Thymus (tissue), 11 donors: ENCODE data around the gene SLC6A2. TPM values are rescaled to one million over a fixed set of nuclear protein-coding genes. Genes with fewer than 3 reads are reported as not detected.

Experiments used
- DNase-seq, 9 donors: peaks; one replicate each; pipeline ENCODE4 v3.0.0-alpha.2; 2013; ENCODE audit warnings: low spot score in 9 of 9, low read depth in 6 of 9, missing footprints in 1 of 9
- H3K27ac ChIP-seq, 2 donors: one replicate each; pipeline ENCODE4 v1.5.1; 2013; ENCODE audit warnings: control low read depth in 1 of 2, low read depth in 1 of 2, low read length in 1 of 2, mild to moderate bottlenecking in 1 of 2, moderate library complexity in 1 of 2
- H3K27me3 ChIP-seq, 2 donors: one replicate each; pipeline ENCODE4 v1.5.1; 2013; ENCODE audit warnings: low read length in 1 of 2; ENCODE audit not compliant: control insufficient read depth in 2 of 2, insufficient read depth in 1 of 2
- H3K36me3 ChIP-seq, 2 donors: one replicate each; pipeline ENCODE4 v1.5.1; 2013; ENCODE audit warnings: low read length in 1 of 2, mild to moderate bottlenecking in 1 of 2, moderate library complexity in 1 of 2; ENCODE audit not compliant: control insufficient read depth in 2 of 2, insufficient read depth in 2 of 2
- H3K4me1 ChIP-seq, 2 donors: one replicate each; pipeline ENCODE4 v1.5.1; 2013; ENCODE audit warnings: low read length in 2 of 2; ENCODE audit not compliant: control insufficient read depth in 2 of 2, insufficient read depth in 2 of 2
- H3K4me3 ChIP-seq, 2 donors: one replicate each; pipeline ENCODE4 v1.5.1; 2013; ENCODE audit warnings: low read length in 2 of 2, control low read depth in 1 of 2, mild to moderate bottlenecking in 1 of 2
- H3K9me3 ChIP-seq, 2 donors: one replicate each; pipeline ENCODE4 v1.5.1; 2013; ENCODE audit warnings: low read length in 1 of 2, mild to moderate bottlenecking in 1 of 2; ENCODE audit not compliant: control insufficient read depth in 2 of 2, insufficient read depth in 1 of 2
- WGBS: extraction: QIAGEN DNeasy Blood & Tissue Kit; methylation state at CpG from one replicate; pipeline ENCODE4 v1.1.7; 2013; 5-methylcytosine and 5-hydroxymethylcytosine counted together
- polyA plus RNA-seq: library from polyadenylated mRNA; stranded (reverse); fragments of 200-250 nt; gene quantifications from one replicate; pipeline ENCODE4 v1.2.3, GENCODE V29; 2013
- total RNA-seq: library from RNA; stranded (reverse); fragments of 120-200 nt; gene quantifications from one replicate; pipeline ENCODE4 v1.2.4, GENCODE V29; 2013
- donor health status: healthy.

Gene SLC6A2
- total and polyA plus RNA-seq, 2 donors: 0.14 to 0.25 TPM

DNA sequence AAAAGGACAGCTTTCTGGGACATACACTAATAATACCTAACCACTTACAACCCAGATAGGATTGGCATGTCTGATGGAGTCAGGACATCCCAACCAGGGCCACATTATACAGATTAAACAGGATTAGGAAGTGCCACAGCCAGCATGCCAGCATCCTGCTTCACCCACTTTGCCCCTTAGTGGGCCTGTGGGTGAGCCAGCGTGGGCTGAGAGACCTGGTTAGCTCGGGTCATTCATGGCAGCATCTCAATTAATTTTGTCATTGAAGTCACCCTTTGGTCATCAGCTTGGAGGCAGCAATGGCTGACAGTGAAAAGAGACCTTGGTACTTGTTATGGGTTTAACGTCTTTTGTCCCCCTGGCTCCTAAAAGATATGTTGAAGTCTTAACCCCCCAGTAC is 29.9 kb upstream of the SLC6A2 start:
- no peaks in the 10 kb centered on the region for H3K4me1 ChIP-seq
- WGBS: 78% methylated on average over 3 of the region's 3 CpGs
- no peak overlapping the region for H3K27ac ChIP-seq
- no peak overlapping the region for H3K4me3 ChIP-seq
- H3K36me3 ChIP-seq: no peaks in the 10 kb centered on the region
- H3K9me3 ChIP-seq: no peaks in the 10 kb centered on the region
- no peaks in the 10 kb centered on the region for H3K27me3 ChIP-seq
- DNase-seq: no peak

DNA sequence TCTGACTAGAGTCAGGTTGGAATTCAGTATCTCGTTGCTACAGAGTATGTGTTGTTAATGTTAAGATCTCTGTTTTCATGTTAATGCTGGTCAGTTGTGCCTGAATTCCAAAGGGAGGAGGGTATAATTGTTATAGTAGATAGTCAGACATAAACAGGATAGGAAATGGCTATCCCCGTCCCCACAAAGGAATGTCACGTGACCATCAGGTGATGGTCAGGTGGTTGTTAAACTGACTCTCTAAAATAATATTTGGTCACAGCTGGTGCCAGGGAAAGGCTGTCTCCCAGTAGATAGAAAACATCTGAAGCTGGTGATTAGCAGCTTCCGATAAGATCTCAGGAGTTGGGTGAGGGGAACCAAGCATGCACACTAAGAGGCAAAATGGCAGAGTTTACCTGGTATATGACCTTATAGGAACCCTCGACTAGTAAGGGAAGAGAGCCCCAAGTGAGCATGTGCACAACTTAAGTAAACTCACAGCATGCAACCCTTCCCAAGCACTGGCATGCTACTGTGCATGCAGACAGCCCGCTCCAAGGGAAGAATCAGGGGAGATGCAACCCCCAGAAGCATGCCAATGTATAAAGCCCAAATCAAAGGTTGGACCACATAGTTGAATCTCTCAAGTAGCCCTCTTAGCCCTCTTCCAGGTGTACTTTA is 27.4 kb upstream of the SLC6A2 start:
- no peaks in the 10 kb centered on the region for H3K4me1 ChIP-seq
- no peak overlapping the region for H3K4me3 ChIP-seq
- DNase-seq: no peak
- WGBS: 88% methylated on average over 6 of the region's 6 CpGs
- H3K9me3 ChIP-seq: no peaks in the 10 kb centered on the region
- no peaks in the 10 kb centered on the region for H3K27me3 ChIP-seq
- no peaks in the 10 kb centered on the region for H3K36me3 ChIP-seq
- no peak overlapping the region for H3K27ac ChIP-seq

DNA sequence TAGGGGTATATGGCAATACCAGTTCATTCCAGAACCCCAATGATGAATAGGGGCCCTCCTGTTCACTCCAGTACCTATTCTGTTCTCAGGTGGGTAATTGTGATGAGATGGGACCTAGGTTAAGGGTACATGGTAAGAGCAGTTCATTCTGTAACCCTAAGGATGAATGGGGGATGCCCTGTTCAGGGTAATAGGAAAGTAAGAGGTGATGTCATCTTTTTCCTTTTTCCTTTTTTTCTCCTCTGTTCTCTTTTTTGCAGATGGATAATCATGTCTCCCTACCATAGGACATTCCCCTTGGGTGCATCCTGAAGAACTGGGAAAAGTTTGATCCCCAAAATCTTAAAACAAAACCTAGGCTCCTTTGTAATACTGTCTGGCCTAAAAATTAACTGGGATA is 25.0 kb upstream of the SLC6A2 start:
- Histone ChIP-seq H3K4me1 (no peaks in the 10 kb centered on the region), H3K4me3 (no peak overlapping the region), H3K27ac (no peak overlapping the region), H3K27me3 (no peaks in the 10 kb centered on the region), H3K36me3 (no peaks in the 10 kb centered on the region), H3K9me3 (no peaks in the 10 kb centered on the region)
- DNase-seq: no peak

DNA sequence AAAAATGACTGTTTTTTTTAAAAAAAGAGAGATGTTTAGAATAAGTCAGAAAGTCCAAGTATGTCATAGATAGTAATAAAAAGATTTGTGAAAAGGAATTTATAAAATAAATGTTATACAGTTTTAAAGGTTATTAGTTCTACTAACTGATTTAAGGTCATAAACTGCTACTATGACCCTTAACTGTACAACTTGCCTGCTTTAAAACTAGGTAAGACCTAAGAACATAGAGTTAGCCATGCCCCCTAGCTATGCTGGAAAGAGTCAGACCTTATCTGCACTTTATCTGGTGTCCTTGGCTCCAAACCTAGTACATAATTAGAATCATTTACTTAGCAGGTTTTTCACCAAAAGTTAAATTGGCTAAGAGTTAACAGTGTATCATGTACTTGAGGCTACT is 23.5 kb upstream of the SLC6A2 start:
- Histone ChIP-seq H3K27ac (no peak overlapping the region), H3K27me3 (no peaks in the 10 kb centered on the region), H3K36me3 (no peaks in the 10 kb centered on the region), H3K9me3 (no peaks in the 10 kb centered on the region), H3K4me1 (no peaks in the 10 kb centered on the region), H3K4me3 (no peak overlapping the region)
- DNase-seq: no peak

DNA sequence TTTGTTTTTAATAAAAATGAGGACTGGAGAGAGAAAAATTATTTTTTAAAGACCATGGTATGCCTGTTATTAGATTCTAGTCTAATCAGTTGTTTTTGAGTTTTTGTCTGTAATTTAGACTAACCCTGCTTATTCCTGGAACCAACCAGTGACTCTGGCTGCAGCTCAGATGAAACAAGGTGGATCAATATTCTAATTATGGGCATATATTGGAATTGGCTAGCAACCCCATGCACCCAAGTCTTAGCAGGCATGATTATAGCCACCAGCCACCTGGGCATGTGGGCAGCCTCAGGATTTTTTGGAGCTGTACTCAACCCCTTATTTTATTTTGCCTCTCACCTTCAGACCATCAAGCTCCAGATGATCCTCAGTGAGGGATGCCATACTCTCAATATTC is 21.6 kb upstream of the SLC6A2 start:
- no peaks in the 10 kb centered on the region for H3K4me1 ChIP-seq
- H3K4me3 ChIP-seq: no peak overlapping the region
- no peak overlapping the region for H3K27ac ChIP-seq
- no peaks in the 10 kb centered on the region for H3K36me3 ChIP-seq
- no peaks in the 10 kb centered on the region for H3K27me3 ChIP-seq
- no peak for DNase-seq
- H3K9me3 ChIP-seq: no peaks in the 10 kb centered on the region

GRCh38 chr16:55638256-55638655 is 17.5 kb upstream of the SLC6A2 start:
- Histone ChIP-seq H3K36me3 (no peaks in the 10 kb centered on the region), H3K27me3 (no peaks in the 10 kb centered on the region)
- WGBS: 95% methylated on average over 5 of the region's 5 CpGs

DNA sequence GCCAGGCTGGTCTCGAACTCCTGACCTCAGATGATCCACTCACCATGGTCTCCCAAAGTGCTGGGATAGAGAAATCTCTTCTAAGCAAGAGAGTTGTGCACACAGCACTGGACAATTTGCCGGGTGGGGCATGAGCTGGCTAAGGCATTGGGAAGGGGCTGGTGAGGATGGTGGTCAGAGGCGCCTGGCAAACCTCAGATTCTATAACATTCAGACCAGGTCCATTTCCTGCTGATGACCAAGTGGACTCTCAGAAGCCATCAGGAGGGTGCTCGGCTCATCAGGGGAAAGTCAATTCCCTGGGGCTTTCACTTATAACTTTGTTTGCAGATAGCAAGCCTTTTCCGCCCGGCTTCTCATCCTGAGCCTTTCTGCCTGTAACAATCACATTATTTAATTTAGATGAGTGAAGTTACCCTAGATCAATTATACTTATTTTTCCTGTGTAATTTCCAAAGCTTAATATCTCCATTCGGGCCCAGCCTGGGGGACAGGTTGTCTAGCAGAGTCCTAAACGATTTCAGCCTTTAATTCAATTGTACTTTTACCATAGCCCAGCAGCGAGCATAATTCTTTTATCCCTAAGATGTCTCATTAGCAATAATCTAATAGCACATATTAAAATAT is 15.0 kb upstream of the SLC6A2 start:
- Histone ChIP-seq H3K9me3 (no peaks in the 10 kb centered on the region), H3K27me3 (no peaks in the 10 kb centered on the region), H3K4me3 (no peak overlapping the region), H3K4me1 (no peaks in the 10 kb centered on the region), H3K36me3 (no peaks in the 10 kb centered on the region), H3K27ac (no peak overlapping the region)
- WGBS: 88% methylated on average over 9 of the region's 9 CpGs
- DNase-seq: no peak

More at GRCh38 chr16:55638256-55638655, 17.5 kb upstream of the SLC6A2 start:
- no peaks in the 10 kb centered on the region for H3K4me1 ChIP-seq
- DNase-seq: no peak
- H3K4me3 ChIP-seq: no peak overlapping the region
- H3K9me3 ChIP-seq: no peaks in the 10 kb centered on the region
- H3K27ac ChIP-seq: no peak overlapping the region

- H3K4me3 ChIP-seq: no peak overlapping the region
- DNase-seq: no peak
- H3K9me3 ChIP-seq: no peaks in the 10 kb centered on the region
- H3K27me3 ChIP-seq: no peaks in the 10 kb centered on the region
- H3K4me1 ChIP-seq: no peaks in the 10 kb centered on the region
- H3K27ac ChIP-seq: no peak overlapping the region
- 95% methylated on average over 7 of the region's 7 CpGs for WGBS
- H3K36me3 ChIP-seq: no peaks in the 10 kb centered on the region
Measured at GRCh38 chr16:55641430-55642056, 14.2 kb upstream of the SLC6A2 start.

- no peaks in the 10 kb centered on the region for H3K27me3 ChIP-seq
- H3K36me3 ChIP-seq: no peaks in the 10 kb centered on the region
- DNase-seq: no peak
- H3K27ac ChIP-seq: no peak overlapping the region
- 96% methylated on average over 3 of the region's 3 CpGs for WGBS
- H3K4me3 ChIP-seq: no peak overlapping the region
- H3K4me1 ChIP-seq: no peaks in the 10 kb centered on the region
- H3K9me3 ChIP-seq: no peaks in the 10 kb centered on the region
Measured at GRCh38 chr16:55642611-55643010, 13.2 kb upstream of the SLC6A2 start.
